Measurements from ENCODE around the gene FASTKD2.

The FASTKD2 gene

DNA sequence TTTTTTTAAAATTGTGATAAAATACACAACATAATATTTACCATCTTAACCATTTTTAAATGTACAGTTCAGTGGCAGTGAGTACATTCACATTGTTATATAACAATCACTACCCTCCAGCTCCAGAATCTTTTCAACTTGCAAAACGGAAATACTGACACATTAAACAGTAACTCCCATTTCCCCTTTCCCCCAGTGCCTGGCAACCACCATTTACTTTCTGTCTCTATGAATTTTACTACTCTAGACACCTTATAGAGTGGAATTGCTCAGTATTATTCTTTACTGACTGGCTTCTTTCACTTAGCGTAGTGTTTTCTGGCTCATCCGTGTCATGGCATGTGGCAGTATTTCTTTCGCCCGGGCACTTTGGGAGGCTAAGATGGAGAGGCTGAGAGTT is 32.6 kb downstream of the FASTKD2 start (continued):
- no peak for TF ChIP-seq ZNF513 (tag by site-specific recombination; IDR thresholded peaks at IDR 0.05)
- TF ChIP-seq ZNF510 (tag by site-specific recombination; IDR thresholded peaks at IDR 0.05; ENCODE audit: insufficient replicate concordance): no peak
- TF ChIP-seq ZNF692 (tag by site-specific recombination; IDR thresholded peaks at IDR 0.05): no peak
- no peak for TF ChIP-seq ZNF280C (tag by site-specific recombination; IDR thresholded peaks at IDR 0.05)
- TF ChIP-seq IKZF3 (tag by site-specific recombination; IDR thresholded peaks at IDR 0.05): no peak
- no peak for TF ChIP-seq ZNF169 (tag by site-specific recombination; IDR thresholded peaks at IDR 0.05)
- no peak for TF ChIP-seq ZSCAN30 (tag by site-specific recombination; IDR thresholded peaks at IDR 0.05)
- no peak for TF ChIP-seq ZNF2 (tag by site-specific recombination; IDR thresholded peaks at IDR 0.05)

GRCh38 chr2:206799083-206799482 is 33.7 kb downstream of the FASTKD2 start:
- Histone ChIP-seq H3K9me3 (ENCODE audit: control insufficient read depth, insufficient read depth, low read depth, low read length) (no peaks in the 10 kb centered on the region), H3K4me3 (ENCODE audit: low read depth, low read length) (no peak overlapping the region), H3K4me1 (ENCODE audit: control insufficient read depth, insufficient read depth, low read length) (no peaks in the 10 kb centered on the region), H3K27ac (ENCODE audit: extremely low read depth, low read depth, low read length) (no peak overlapping the region), H3K36me3 (ENCODE audit: control insufficient read depth in 2 of 2, insufficient read depth in 1 of 2, low read length in 2 of 2) (peaks cover 3 to 6% of the 10 kb centered on the region in 2 experiments; a peak in 1 of 3 replicates)
- TF ChIP-seq ZNF558 (tag by site-specific recombination; IDR thresholded peaks at IDR 0.05) (no peak), ZNF175 (tag by site-specific recombination; IDR thresholded peaks at IDR 0.05) (no peak), PRDM4 (tag by site-specific recombination; IDR thresholded peaks at IDR 0.05) (no peak), ZNF621 (tag by site-specific recombination; IDR thresholded peaks at IDR 0.05) (no peak), ZNF837 (tag by site-specific recombination; IDR thresholded peaks at IDR 0.05) (no peak), ZNF549 (tag by site-specific recombination; IDR thresholded peaks at IDR 0.05) (no peak), ZNF555 (tag by site-specific recombination; conservative IDR thresholded peaks at IDR 0.05) (no peak), ZEB2 (tag by site-specific recombination; IDR thresholded peaks at IDR 0.05) (no peak), FEZF1 (tag by site-specific recombination; IDR thresholded peaks at IDR 0.05) (no peak), ZNF362 (tag by site-specific recombination; IDR thresholded peaks at IDR 0.05) (no peak), ZNF157 (tag by site-specific recombination; IDR thresholded peaks at IDR 0.05) (no peak), ZNF140 (tag by site-specific recombination; IDR thresholded peaks at IDR 0.05) (no peak)
- POLR2A ChIA-PET: no interaction called here
- CTCF ChIA-PET: interaction anchor here (0.6 to 3.8 kb wide), 7 partner anchors 64 to 937 kb away, joined by 3 to 32 read pairs (median 3); partner anchors contain the start of gene METTL21A
